IPS-18c (cell line): Measurements from ENCODE around the gene REXO1.
"Not testable (repeated sequence)": the region's sequence is repeated elsewhere in the genome, so short reads cannot be mapped to it uniquely, and the experiment has no call there.

ENCODE experiments used
- H3K4me3 ChIP-seq: 2 replicates; pipeline ENCODE4 v1.7.0; 2013; ENCODE audit warnings: low read depth, mild to moderate bottlenecking, low read length, moderate library complexity; ENCODE audit not compliant: insufficient read depth
- H3K9me3 ChIP-seq: one replicate; pipeline ENCODE4 v1.6.1; 2013; ENCODE audit warnings: mild to moderate bottlenecking, low read length, moderate library complexity; ENCODE audit not compliant: control insufficient read depth, insufficient read depth

The REXO1 gene

GRCh38 chr19:1848399-1849131, at the start of gene REXO1:
TSS of gene REXO1 (minus strand) at chr19:1848483. CDS start at chr19:1848358, 125 bp downstream.
- Histone ChIP-seq H3K9me3 (no peaks in the 10 kb centered on the region), H3K4me3 (peak within 1 kb of the TSS; percentile 93)

GRCh38 chr19:1896508-1896907, 48.2 kb upstream of the REXO1 start:
- no peak overlapping the region for H3K4me3 ChIP-seq
- no peaks in the 10 kb centered on the region for H3K9me3 ChIP-seq

- Histone ChIP-seq H3K4me3 (no peak overlapping the region), H3K9me3 (no peaks in the 10 kb centered on the region)
These were observed 45.5 kb upstream of the REXO1 start for GRCh38 chr19:1893791-1894190.

- no peak overlapping the region for H3K4me3 ChIP-seq
These were observed 41.6 kb upstream of the REXO1 start for GRCh38 chr19:1889907-1890306.

GRCh38 chr19:1888385-1888784, 40.1 kb upstream of the REXO1 start:
- H3K4me3 ChIP-seq: no peak overlapping the region
- H3K9me3 ChIP-seq: no peaks in the 10 kb centered on the region

More at GRCh38 chr19:1889907-1890306, 41.6 kb upstream of the REXO1 start:
- H3K9me3 ChIP-seq: no peaks in the 10 kb centered on the region

- not testable (repeated sequence) for H3K9me3 ChIP-seq, H3K4me3 ChIP-seq
These were observed 38.1 kb upstream of the REXO1 start for GRCh38 chr19:1886360-1886759.

- not testable (repeated sequence) for H3K9me3 ChIP-seq
- H3K4me3 ChIP-seq: peak within 1 kb of the TSS; percentile 95
These were observed 37.3 kb upstream of the REXO1 start, which contains the start of gene ABHD17A for GRCh38 chr19:1885398-1886119. TSS of gene ABHD17A (minus strand) at chr19:1885496. CDS start at chr19:1881566, 3,930 bp downstream.

GRCh38 chr19:1884719-1885334, 36.5 kb upstream of the REXO1 start:
- H3K4me3 ChIP-seq: peak overlapping the region; percentile 95

GRCh38 chr19:1884291-1884718, 36.0 kb upstream of the REXO1 start:
- H3K4me3 ChIP-seq: peak overlapping the region; percentile 95
- H3K9me3 ChIP-seq: no peaks in the 10 kb centered on the region

More at GRCh38 chr19:1884719-1885334, 36.5 kb upstream of the REXO1 start:
- H3K9me3 ChIP-seq: no peaks in the 10 kb centered on the region

GRCh38 chr19:1883784-1884183, 35.5 kb upstream of the REXO1 start:
- Histone ChIP-seq H3K4me3 (0 out of 2 replicates have a peak overlapping the region, but pooled peaks have one; percentile 6), H3K9me3 (no peaks in the 10 kb centered on the region)

- Histone ChIP-seq H3K4me3 (no peak overlapping the region), H3K9me3 (no peaks in the 10 kb centered on the region)
These were observed 34.8 kb upstream of the REXO1 start for GRCh38 chr19:1882786-1883692.

GRCh38 chr19:1882089-1882785, 34.0 kb upstream of the REXO1 start:
- no peak overlapping the region for H3K4me3 ChIP-seq
- no peaks in the 10 kb centered on the region for H3K9me3 ChIP-seq

- not testable (repeated sequence) for H3K4me3 ChIP-seq, H3K9me3 ChIP-seq
These were observed 33.3 kb upstream of the REXO1 start for GRCh38 chr19:1881393-1882088.

- H3K9me3 ChIP-seq: no peaks in the 10 kb centered on the region
- no peak overlapping the region for H3K4me3 ChIP-seq
These were observed 32.5 kb upstream of the REXO1 start for GRCh38 chr19:1880611-1881392.

- not testable (repeated sequence) for H3K9me3 ChIP-seq, H3K4me3 ChIP-seq
These were observed 31.7 kb upstream of the REXO1 start for GRCh38 chr19:1879982-1880381.
